ENCODE measurements around the gene EQTN.

- TF ChIP-seq CTCF (IDR thresholded peaks at IDR 0.05) (no peak), POLR2A (IDR thresholded peaks at IDR 0.05) (no peak)
Observed at GRCh38 chr9:27338527-27338903, 41.6 kb upstream of the EQTN start.
